ENCODE results near the gene LGALS7B.
"Not testable (repeated sequence)": the region's sequence is repeated elsewhere in the genome, so short reads cannot be mapped to it uniquely, and the experiment has no call there.

Gene LGALS7B

DNA sequence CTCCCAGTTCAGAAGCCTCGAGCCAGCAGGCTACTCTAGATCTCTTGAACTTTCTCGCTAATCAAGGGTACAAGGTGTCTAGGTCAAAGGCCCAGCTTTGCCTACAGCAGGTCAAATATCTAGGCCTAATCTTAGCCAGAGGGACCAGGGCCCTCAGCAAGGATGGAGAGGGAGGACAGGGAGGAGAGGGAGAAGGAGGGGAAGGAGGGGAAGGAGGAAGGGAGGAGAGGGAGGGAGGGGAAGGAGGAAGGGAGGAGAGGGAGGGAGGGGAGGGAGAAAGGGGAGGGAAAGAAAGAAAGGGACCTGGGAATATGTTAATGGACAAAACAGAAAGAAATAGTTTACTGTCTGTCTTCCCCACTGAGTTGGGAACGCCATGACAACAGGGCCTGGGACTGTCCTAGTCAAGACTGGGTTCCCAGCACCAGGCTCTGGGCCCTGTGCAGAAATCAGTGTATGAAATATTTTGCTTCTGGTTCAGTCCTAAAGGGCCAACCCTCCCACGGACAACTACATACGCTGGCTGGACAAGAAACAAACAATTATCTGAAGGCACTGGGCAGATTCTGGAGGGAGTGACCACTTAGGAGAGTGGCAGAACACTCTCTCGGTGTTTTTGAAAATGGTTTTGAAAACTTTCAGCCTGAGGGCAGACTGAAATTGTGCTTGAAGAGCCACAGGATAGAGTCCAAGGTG lies 38.0 kb downstream of the LGALS7B start:
- Histone ChIP-seq H3K27me3 (replicated peaks) (no peaks in the 10 kb centered on the region), H3K4me3 (ENCODE audit: low read depth, low read length) (no peak overlapping the region), H3K36me3 (replicated peaks) (no peaks in the 10 kb centered on the region), H3K27ac (no peak overlapping the region)
- DNase-seq: no peak
- in situ Hi-C loops (cut with HindIII; ENCODE audit: low pct_ligation_motif_present, low sequenced_read_pairs): no loop called here
- TF ChIP-seq, protein P1, sequence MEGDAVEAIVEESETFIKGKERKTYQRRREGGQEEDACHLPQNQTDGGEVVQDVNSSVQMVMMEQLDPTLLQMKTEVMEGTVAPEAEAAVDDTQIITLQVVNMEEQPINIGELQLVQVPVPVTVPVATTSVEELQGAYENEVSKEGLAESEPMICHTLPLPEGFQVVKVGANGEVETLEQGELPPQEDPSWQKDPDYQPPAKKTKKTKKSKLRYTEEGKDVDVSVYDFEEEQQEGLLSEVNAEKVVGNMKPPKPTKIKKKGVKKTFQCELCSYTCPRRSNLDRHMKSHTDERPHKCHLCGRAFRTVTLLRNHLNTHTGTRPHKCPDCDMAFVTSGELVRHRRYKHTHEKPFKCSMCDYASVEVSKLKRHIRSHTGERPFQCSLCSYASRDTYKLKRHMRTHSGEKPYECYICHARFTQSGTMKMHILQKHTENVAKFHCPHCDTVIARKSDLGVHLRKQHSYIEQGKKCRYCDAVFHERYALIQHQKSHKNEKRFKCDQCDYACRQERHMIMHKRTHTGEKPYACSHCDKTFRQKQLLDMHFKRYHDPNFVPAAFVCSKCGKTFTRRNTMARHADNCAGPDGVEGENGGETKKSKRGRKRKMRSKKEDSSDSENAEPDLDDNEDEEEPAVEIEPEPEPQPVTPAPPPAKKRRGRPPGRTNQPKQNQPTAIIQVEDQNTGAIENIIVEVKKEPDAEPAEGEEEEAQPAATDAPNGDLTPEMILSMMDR (IDR thresholded peaks at IDR 0.05; ENCODE audit: low read depth, low read length, missing control alignments): no peak

DNA sequence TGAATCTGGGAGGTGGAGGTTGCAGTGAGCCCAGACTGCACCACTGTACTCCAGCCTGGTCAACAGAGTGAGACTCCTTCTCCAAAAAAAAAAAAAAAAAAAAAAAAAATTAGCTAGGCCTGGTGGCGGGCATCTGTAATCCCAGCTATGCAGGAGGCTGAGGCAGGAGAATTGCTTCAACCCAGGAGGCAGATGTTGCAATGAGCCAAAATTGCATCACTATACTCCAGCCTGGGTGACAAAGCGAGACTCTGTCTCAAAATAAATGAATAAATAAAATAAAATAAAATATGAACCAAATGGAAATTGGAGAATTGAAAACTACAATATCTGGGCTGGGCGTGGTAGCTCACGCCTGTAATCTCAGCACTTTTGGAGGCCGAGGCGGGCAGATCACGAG lies 40.2 kb downstream of the LGALS7B start:
- H3K27ac ChIP-seq: peak overlapping the region; percentile 98
- in situ Hi-C loops (cut with HindIII; ENCODE audit: low pct_ligation_motif_present, low sequenced_read_pairs); H3K27me3 ChIP-seq (replicated peaks); H3K4me3 ChIP-seq (ENCODE audit: low read depth, low read length); H3K36me3 ChIP-seq (replicated peaks): not testable (repeated sequence)
- peak; percentile 17 for DNase-seq

DNA sequence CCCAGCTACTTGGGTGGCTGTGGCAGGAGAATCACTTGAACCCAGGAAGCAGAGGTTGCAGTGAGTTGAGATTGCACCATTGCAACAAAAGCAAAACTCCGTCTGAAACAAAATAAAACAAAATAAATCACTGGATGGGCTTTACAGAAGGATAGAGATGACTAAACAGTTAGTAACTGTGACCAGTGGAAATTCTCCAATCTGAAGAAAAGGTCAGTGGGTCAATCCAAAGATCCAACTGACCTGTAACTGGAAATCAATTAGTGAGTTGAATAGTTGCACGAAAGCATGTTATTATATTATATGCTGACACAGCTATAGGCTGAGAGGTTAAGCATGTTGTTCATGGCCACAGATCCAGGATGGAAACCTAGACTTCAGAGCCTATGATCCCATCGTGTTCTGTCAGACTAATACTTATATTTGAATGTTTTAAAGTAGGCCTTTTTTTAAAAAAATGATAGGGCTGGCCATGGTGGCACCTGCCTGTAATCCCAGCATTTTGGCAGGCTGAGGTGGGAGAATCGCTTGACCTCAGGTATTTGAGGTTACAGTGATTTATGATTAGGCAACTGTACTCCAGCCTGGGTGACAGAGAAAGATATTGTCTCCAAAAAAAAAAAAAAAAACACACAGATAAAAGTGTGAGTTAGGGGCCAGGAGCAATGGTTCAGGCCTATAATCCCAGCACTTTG lies 41.2 kb downstream of the LGALS7B start:
- TF ChIP-seq, protein P1 (IDR thresholded peaks at IDR 0.05; ENCODE audit: low read depth, low read length, missing control alignments): no peak
- DNase-seq: peak; percentile 23

DNA sequence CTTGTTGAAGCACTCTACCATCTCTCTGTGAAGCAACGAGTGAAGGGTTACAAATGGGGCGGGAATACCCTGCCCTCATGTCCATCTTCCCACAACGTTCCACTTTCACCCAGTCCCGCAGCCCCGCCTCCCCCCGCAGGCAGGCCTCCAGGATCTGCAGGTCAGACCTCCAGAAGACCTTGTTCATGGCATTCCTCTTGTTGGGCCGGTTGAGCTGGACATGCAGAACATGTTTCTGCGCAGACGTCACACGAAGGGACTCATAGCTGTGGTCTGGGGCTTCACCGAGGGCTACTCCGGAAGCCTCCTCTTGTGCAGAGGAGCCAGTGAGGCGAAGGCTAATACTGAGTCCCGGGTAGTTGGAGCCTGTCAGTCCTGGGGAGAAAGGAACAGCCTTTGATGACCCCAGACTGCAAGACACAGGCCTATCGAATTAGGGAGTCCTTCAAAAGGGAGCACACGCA lies 42.2 kb downstream of the LGALS7B start:
- H3K36me3 ChIP-seq (replicated peaks): peaks cover 10% of the 10 kb centered on the region
- in situ Hi-C loops (cut with HindIII; ENCODE audit: low pct_ligation_motif_present, low sequenced_read_pairs): no loop called here

More for the DNA sequence above, 41.2 kb downstream of the LGALS7B start:
- Histone ChIP-seq H3K27ac (peak overlapping the region; percentile 98), H3K36me3 (replicated peaks) (peaks cover 2% of the 10 kb centered on the region), H3K4me3 (ENCODE audit: low read depth, low read length) (no peak overlapping the region), H3K27me3 (replicated peaks) (no peaks in the 10 kb centered on the region)
- in situ Hi-C loops (cut with HindIII; ENCODE audit: low pct_ligation_motif_present, low sequenced_read_pairs): no loop called here

DNA sequence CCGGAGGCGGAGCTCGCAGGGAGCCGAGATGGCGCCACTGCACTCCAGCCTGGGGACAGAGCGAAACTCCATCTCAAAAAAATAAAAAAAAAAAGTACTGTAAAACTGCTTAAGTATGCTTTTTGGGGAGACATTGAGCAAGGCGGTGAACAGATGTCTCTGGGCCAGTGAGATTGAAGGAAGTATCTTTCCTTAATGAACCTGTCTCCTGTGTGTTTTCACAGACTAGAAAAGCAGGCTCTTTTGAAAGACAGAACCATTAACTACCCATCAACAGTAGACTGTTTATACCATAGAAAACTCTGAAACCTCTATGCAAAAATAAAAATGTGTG lies 44.1 kb downstream of the LGALS7B start:
- no peak for DNase-seq
- H3K27ac ChIP-seq: no peak overlapping the region
- H3K27me3 ChIP-seq (replicated peaks): no peaks in the 10 kb centered on the region
- TF ChIP-seq, protein P1 (IDR thresholded peaks at IDR 0.05; ENCODE audit: low read depth, low read length, missing control alignments): no peak
- peaks cover 26% of the 10 kb centered on the region for H3K36me3 ChIP-seq (replicated peaks)
- no peak overlapping the region for H3K4me3 ChIP-seq (ENCODE audit: low read depth, low read length)
- in situ Hi-C loops (cut with HindIII; ENCODE audit: low pct_ligation_motif_present, low sequenced_read_pairs): no loop called here

More for the DNA sequence above, 42.2 kb downstream of the LGALS7B start:
- Histone ChIP-seq H3K4me3 (ENCODE audit: low read depth, low read length) (peak overlapping the region; percentile 64), H3K27me3 (replicated peaks) (no peaks in the 10 kb centered on the region), H3K27ac (peak overlapping the region; percentile 98)
- peak; percentile 95 for DNase-seq
- TF ChIP-seq, protein P1 (IDR thresholded peaks at IDR 0.05; ENCODE audit: low read depth, low read length, missing control alignments): no peak

DNA sequence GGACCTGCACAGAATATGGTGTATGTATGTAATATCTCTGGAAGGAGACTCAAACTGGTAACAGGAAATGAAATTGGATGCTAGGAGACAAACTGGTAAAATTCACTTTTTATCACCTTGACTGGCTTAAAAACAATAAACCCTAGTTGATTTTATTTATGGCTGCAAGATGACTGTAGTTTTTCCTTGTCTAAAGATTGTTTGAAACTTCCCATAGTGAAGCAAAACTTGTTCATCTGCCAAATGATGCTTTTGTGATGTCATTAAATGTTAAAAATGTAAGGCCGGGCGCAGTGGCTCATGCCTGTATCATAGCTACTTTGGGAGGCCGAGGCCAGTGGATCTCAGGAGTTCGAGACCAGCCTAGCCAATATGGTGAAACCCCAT lies 45.1 kb downstream of the LGALS7B start:
- Histone ChIP-seq H3K36me3 (replicated peaks) (peaks cover 37% of the 10 kb centered on the region), H3K27me3 (replicated peaks) (no peaks in the 10 kb centered on the region)
- in situ Hi-C loops (cut with HindIII; ENCODE audit: low pct_ligation_motif_present, low sequenced_read_pairs): no loop called here

More for the DNA sequence above, 45.1 kb downstream of the LGALS7B start:
- Histone ChIP-seq H3K4me3 (ENCODE audit: low read depth, low read length) (no peak overlapping the region), H3K27ac (no peak overlapping the region)
- no peak for DNase-seq
- TF ChIP-seq, protein P1 (IDR thresholded peaks at IDR 0.05; ENCODE audit: low read depth, low read length, missing control alignments): no peak
